Measurements from ENCODE around the gene HNRNPR.

DNA sequence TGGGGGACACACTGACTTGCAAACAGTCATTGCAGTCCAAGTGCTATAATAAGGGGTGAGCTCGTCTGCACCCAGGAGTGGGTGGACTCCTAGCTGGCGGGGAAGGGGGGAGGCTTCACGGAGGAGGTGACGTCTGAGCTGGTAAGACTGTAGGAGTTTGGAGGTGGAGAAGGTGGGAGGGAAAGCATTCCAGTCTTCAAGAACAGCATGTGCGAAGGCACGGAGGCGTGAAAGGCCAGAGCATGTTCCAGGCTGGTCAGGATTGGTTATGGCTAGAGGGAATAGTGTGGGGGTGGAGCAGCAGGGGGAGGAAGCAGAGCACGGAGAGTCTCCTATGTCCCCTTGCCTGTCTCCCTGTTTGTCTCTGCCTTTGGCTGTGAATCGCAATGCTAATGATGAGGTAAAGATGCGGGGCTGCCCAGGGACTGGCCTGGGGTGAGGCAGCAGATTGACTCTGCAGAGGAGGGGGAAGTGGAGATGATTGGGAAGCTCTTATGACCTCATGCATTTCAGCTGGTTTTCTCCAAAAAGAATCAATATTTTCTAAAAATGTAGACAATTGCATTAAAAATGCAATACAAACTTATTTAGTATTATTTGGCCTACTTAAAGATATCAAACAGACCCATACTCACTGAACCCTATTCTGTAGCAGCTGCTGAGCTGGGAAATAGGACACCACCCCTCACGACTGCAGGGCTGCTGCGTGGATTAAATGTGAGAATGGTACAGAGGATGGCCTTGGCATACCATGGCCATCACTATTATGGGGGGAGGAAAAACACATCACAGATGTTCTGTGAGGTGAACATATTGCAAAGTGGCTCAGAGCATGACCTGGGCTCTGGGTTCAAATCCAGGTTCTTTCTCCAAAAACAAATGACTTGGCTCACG, 28.1 kb upstream of the HNRNPR start:
- TF ChIP-seq CTCF (IDR thresholded peaks at IDR 0.05; ENCODE audit: insufficient read depth, low read length, poor library complexity, severe bottlenecking) (no peak), EZH2phosphoT487 (conservative IDR thresholded peaks at IDR 0.05; ENCODE audit: low read length) (no peak)
